RCC 7860 (cell line): ENCODE measurements around the gene IGFBP2.
A peak's percentile ranks its signal among the peaks of the same experiment; 100 is the strongest.

Source experiments
- DNase-seq: peaks from one replicate; pipeline ENCODE4 v3.0.0-alpha.2; 2015; ENCODE audit warnings: low spot score
- FAIRE-seq: peaks from 2 replicates; lab custom pipeline; 2012; peaks lifted over from hg19 to GRCh38; lab: Jason Lieb, UNC

Gene IGFBP2

GRCh38 chr2:216680951-216681629, 47.9 kb downstream of the IGFBP2 start:
- FAIRE-seq, result no peak

GRCh38 chr2:216681683-216682082, 48.5 kb downstream of the IGFBP2 start:
- no peak for DNase-seq
- FAIRE-seq, result no peak

More at GRCh38 chr2:216680951-216681629, 47.9 kb downstream of the IGFBP2 start:
- no peak for DNase-seq

GRCh38 chr2:216683846-216684245, 50.6 kb downstream of the IGFBP2 start:
- DNase-seq (no peak), FAIRE-seq (no peak)

DNA sequence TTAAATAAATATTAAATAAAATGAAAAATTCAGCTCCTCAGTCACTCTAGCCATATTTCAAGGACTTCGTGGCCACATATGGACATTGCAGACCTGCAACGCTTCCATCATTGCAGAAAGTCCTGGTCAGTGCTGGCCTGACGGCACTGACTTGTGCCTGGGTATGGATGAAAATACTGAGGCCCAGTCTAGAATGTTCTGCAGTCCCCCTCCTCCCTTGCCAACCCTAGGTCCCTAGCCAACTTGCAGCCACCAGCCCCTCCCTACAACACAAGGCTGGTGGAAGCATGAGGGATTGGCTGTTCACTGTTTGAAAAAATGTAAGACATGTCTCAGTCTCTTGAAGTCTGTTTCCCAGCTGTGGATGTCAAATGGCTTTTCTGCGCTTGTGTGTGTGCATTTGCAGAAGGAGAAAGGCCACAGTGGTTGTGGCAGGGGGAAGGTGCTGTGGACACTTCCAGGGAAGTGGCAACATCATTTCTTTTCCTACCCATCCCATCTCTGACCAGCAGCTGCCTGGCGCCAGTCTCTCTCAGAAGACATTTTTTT, 52.2 kb downstream of the IGFBP2 start:
- FAIRE-seq (no peak), DNase-seq (no peak)

- no peak for FAIRE-seq
Measured at GRCh38 chr2:216687111-216687510, 53.9 kb downstream of the IGFBP2 start.

GRCh38 chr2:216687646-216688045, 54.4 kb downstream of the IGFBP2 start:
- DNase-seq, result no peak
- FAIRE-seq, result no peak

More at GRCh38 chr2:216687111-216687510, 53.9 kb downstream of the IGFBP2 start:
- DNase-seq, result no peak

- FAIRE-seq (no peak), DNase-seq (no peak)
Measured at GRCh38 chr2:216688731-216689340, 55.6 kb downstream of the IGFBP2 start.

DNA sequence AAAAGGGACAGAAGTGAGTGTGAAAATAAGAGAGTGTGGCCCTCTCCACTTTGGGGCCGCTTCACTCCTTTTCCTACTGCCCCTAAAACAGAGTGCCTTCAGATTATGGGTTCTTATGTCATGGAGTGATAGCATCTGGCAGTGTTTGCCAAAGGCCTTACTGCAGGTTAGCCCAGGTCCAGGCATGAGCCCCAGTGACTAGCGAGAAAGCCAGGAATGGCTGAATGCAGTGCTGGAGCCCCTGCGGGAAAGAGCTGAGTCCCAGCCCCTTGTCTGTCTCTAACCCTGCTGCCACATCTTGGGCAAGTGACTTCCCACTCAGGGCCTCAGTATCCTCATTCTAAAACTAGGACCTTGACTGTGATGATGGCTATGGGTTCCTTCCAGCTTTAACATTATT, 56.2 kb downstream of the IGFBP2 start:
- DNase-seq (no peak), FAIRE-seq (no peak)

DNA sequence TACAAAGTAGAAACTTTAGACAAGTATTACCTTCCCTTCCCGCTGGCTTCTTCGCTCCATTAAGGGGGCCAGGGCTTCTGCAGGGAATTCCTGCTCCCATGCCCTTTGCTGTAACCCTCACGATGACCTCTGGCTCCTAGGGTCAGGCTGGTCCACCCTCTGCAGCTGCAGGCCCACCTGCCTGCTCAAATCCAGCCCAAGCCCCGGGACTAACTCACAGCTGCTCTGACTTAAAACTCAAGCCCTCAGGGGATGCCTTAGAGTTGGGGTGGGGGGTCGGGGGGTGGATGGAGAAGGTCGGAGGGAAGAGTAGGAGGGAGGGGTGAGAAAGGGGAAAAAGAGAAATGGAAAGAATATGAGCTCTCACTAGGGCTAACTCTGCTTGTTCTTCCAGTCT, 57.2 kb downstream of the IGFBP2 start:
- no peak for DNase-seq
- no peak for FAIRE-seq

DNA sequence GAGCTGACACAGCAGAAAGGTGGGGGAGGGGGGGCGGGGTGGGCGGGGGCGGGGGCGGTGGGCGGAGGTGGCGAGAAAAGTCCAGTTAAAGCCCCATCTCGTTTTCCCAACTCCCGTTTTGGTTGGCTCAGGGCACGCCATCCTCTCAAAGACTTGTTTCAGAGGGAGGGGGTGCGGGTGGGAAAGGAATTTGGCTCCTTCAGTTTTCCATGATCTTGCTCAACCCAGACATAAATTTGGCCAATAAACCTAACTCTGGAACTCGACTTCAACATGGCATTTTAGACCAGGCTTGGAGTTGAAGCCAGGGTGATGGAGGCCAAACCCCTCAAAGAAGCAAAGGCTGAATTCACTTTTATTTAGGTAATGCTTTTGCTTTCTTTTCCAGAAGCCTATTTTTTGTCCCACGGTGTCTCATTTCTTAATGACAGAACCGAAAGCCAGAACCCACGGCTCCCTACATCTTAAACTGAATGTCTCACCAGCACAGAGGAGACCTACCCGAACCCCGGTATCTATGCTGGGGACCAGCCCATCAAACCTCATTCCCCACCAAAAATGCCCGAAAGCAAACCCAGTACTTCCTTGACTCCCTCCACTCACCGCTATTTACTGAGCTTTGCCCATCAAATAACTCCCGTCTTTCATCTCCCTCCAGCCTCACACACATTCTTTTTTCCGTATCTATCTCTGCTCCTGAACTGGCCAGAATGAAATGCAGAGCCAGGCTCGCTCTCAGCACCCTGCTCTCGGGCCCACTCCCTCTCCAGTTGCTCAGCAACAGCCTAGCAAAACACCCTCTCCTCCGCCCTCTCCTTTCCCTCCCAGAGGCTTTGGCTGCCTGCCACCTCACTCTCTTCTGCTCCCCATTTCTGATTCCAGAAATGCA, 57.9 kb downstream of the IGFBP2 start:
- DNase-seq (no peak), FAIRE-seq (no peak)

DNA sequence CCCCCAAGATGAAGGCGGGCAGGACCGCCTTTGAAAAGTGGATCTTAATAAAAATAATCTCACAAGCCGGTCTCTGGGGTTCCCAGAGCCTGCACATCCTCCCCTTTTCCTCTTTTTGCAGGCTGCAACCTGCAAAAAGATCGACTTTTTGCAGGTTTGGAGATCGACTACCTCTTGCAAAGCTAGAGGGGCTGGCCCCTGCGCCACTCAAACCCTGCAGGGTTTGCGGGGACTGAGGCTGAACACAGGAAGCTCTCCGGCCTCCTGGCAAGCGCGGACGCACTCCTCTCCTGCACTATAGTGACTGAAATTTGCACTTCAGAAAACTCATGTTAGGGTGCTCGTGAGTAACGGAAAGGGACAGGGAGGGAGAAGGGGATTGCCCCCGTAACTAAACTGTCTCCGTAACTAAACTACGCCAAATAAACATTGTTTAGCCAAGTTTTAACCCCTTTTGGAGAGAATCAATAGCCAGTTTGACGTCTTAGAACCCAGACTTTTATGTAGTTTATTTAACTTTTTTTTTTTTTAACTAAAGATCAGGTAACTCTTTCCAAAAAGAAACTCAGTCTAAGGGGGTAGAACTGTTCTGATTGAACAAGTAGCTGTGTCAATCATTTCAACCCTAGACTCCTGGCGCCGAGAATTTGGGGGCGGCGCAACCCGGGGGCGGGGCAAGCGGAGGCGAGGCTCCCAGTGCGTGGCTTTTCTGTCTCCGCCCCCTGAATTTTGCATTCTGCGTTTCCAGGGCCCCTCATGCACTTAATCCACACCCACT, 59.6 kb downstream of the IGFBP2 start:
- FAIRE-seq (no peak), DNase-seq (no peak)

DNA sequence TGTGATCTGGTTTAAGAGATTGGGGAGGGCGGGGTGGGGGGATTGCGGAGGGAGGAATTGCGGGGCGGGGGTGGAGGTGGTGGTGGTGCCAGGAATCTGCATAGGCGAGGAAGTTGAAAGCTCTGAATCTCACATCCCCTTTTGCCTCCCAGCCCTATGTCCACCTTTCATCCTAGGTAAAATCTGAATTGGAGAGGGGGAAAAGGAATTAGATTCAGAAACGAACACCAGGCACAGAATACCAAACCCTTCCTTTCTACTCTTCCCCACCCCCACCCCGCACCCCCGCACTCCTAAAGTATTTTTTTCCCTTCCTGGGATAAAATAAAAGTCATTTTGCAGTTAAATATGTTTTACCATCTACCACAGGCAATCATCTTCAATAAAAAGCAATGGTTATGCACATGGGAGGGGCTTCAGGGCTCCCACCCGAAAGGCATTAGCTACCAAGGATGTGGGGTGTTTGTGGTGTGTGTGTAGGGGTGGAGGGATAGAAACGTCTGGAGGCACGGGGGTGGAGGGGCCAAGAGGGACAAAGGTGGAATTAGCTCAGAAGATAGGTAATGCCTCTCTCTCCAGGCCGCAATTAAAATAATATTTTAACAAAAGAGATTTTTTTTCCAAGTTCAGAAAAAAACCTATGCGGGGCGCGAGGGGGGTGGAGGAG, 60.3 kb downstream of the IGFBP2 start:
- no peak for FAIRE-seq
- DNase-seq, result no peak

GRCh38 chr2:216694082-216694825, 61.0 kb downstream of the IGFBP2 start:
- no peak for FAIRE-seq
- DNase-seq, result no peak

DNA sequence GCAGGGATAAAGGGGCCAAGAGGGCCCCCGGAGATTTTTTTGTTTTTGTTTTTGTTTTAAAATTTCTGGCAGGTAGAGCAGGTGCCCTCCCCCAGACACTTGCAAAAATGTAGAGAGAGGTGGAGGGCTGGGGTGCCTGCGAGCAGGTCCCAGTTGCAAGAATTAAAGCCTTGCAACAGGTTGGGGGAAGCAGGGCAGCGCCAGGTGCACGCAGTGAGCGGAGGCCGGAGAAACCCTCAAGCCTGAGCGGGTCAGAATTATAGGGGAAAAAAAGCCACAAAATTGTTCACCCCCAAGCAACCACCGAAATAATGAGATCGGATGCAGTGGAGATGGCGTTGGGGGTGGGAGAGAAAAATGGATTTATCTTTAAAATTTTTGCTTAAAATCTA, 61.6 kb downstream of the IGFBP2 start:
- DNase-seq (no peak), FAIRE-seq (no peak)

DNA sequence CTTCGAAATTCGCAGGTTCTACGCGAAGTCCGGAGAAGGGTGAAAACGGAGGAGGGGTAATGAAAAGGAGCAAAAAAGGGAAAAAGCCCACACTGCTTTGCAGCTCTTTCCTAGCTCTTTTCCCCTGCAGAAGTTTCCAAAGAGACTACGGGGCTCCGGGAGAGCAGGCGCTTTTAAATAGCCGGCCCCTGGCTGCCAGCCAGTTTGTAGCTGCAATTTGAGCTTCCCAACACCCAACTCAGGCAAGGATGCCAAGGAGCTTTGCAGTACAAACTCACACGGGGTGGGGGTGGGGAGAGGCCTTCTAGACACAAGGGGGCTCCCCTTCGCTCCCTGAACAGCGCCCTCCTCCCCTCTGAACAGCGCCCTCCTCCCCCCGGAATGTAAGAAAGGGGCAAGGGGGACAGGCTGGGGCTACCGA, 62.2 kb downstream of the IGFBP2 start, which contains the start of gene IGFBP5:
Gene IGFBP5 (minus strand): TSS at position 149 of the 421 bp plus-strand sequence. CDS start 774 bp downstream, outside the sequence.
- DNase-seq (no peak), FAIRE-seq (no peak)

DNA sequence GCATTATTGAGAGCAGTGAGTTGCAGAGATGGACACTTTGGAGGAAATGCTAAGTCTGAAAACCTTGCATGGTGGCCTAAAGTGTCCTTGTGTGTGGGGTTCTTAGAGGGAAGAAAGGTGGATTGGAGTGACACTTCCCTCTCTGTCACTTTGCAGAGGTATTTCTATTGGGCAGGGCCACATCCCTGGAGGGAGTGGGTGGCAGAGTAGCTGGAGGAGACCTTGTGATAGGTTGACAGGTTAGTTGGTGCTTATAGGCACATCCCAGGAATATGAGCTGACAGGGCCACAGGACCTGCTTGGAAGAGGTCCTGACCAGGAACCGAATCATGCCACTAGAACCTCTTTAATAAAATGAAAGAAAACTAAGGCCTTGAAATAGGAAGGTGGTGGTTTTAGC, 63.1 kb downstream of the IGFBP2 start:
- no peak for DNase-seq
- no peak for FAIRE-seq

- DNase-seq (peak; percentile 53), FAIRE-seq (peak; percentile 14)
Measured at GRCh38 chr2:216696751-216697560, 63.7 kb downstream of the IGFBP2 start.

GRCh38 chr2:216698293-216698692, 65.1 kb downstream of the IGFBP2 start:
- FAIRE-seq, result no peak
- no peak for DNase-seq
